Posterior vena cava (tissue), 2 donors: ENCODE results near the gene CCDC88B. TPM values are rescaled to one million over a fixed set of nuclear protein-coding genes. Genes with fewer than 3 reads are reported as not detected.

ENCODE experiments used
- DNase-seq: peaks from one replicate; pipeline ENCODE4 v3.0.0-alpha.2; 2020; ENCODE audit warnings: low spot score
- intact Hi-C, 2 donors: fragments of 100-400 bp; cut with DNase I; formaldehyde crosslinking; loops; one replicate each; pipeline versions ENCODE4 v1.14.1 to v1.14.2; 2022 to 2023
- microRNA-seq, 2 donors: library from miRNA; unstranded; fragments of <30 nt; microRNA quantifications; one replicate each; pipeline ENCODE4 v1.2.0, GENCODE V29; 2020 to 2021; ENCODE audit warnings: borderline microRNAs expressed in 2 of 2
- total RNA-seq, 2 donors: library from RNA; stranded (reverse); fragmentation: NEBNext Ultra II Directional; extraction: Animal tissue kit (Norgen Biotek cat#: 25700); gene quantifications; one replicate each; pipeline ENCODE4 v1.2.1, GENCODE V29; 2021
- donor health status: DM: yes; HTN: yes; CAD: no.
- donor health status: DM: yes; HTN: yes; CAD: no.

Gene CCDC88B
- total RNA-seq, 2 donors from 2014 or later = 7.0 to 9.5 TPM

GRCh38 chr11:64384981-64385944, 45.3 kb downstream of the CCDC88B start:
- no peak for DNase-seq
- intact Hi-C loops = no loop called here

- intact Hi-C loops = no loop called here
- no peak for DNase-seq
Measured at GRCh38 chr11:64385945-64386704, 46.1 kb downstream of the CCDC88B start.

- intact Hi-C loops = no loop called here
- DNase-seq = no peak
Measured at GRCh38 chr11:64387916-64388315, 47.9 kb downstream of the CCDC88B start.

GRCh38 chr11:64388894-64389293, 48.9 kb downstream of the CCDC88B start:
- no peak for DNase-seq
- intact Hi-C loops = no loop called here

- intact Hi-C loops = no loop called here
- no peak for DNase-seq
Measured at GRCh38 chr11:64389851-64390250, 49.8 kb downstream of the CCDC88B start.

- DNase-seq = no peak
- intact Hi-C loops = no loop called here
Measured at GRCh38 chr11:64390558-64390957, 50.6 kb downstream of the CCDC88B start.

GRCh38 chr11:64391839-64392238, 51.8 kb downstream of the CCDC88B start:
- no peak for DNase-seq
- intact Hi-C loops = no loop called here

GRCh38 chr11:64395545-64396078, 55.6 kb downstream of the CCDC88B start:
- intact Hi-C loops = loop anchor here in 1 of 2 donors (1.0 kb wide), 1 partner anchor 45 kb away; no protein-coding TSS in a partner anchor
- DNase-seq = no peak

GRCh38 chr11:64396079-64396591, 56.1 kb downstream of the CCDC88B start:
- intact Hi-C loops = no loop called here
- no peak for DNase-seq

GRCh38 chr11:64400102-64400501, 60.1 kb downstream of the CCDC88B start:
- intact Hi-C loops = no loop called here
- no peak for DNase-seq

- intact Hi-C loops = no loop called here
- no peak for DNase-seq
Measured at GRCh38 chr11:64400667-64401066, 60.7 kb downstream of the CCDC88B start.

GRCh38 chr11:64401775-64402174, 61.8 kb downstream of the CCDC88B start:
- no peak for DNase-seq
- intact Hi-C loops = no loop called here

- DNase-seq = no peak
- intact Hi-C loops = no loop called here
Measured at GRCh38 chr11:64403106-64403505, 63.1 kb downstream of the CCDC88B start.

GRCh38 chr11:64406221-64406946, 66.4 kb downstream of the CCDC88B start:
- DNase-seq = no peak
- intact Hi-C loops = no loop called here

Small RNA genes within 50 kb of the gene (microRNA-seq; reads per million reads assigned to microRNA genes)
- gene MIR1237 = 0.32 to 0.78 reads per million in 2 donors
- 0 to 1.0 reads per million in 2 donors for gene MIR7155

Other genes starting within 250 kb of the CCDC88B start
- 10 to 100 TPM; 15.9 to 16.8 TPM for gene MACROD1, start 174.1 kb upstream of the CCDC88B start, total RNA-seq
- gene STIP1, start 154.0 kb upstream of the CCDC88B start, total RNA-seq = 10 to 100 TPM; 74.3 to 87.3 TPM
- 10 to 100 TPM; 30.3 to 44.0 TPM for gene FERMT3, start 133.5 kb upstream of the CCDC88B start, total RNA-seq
- gene TRPT1, start 114.0 kb upstream of the CCDC88B start, total RNA-seq = 10 to 100 TPM; 19.9 to 21.9 TPM
- gene NUDT22, start 113.9 kb upstream of the CCDC88B start, total RNA-seq = 10 to 100 TPM; 35.8 to 41.1 TPM
- 10 to 100 TPM; 16.1 to 21.3 TPM for gene DNAJC4, start 109.7 kb upstream of the CCDC88B start, total RNA-seq
- gene VEGFB, start 105.6 kb upstream of the CCDC88B start, total RNA-seq = 100 to 1,000 TPM; 163 to 190 TPM
- 10 to 100 TPM; 50.6 to 56.7 TPM for gene FKBP2, start 99.1 kb upstream of the CCDC88B start, total RNA-seq
- gene PPP1R14B, start 93.3 kb upstream of the CCDC88B start, total RNA-seq = 100 to 1,000 TPM; 102 to 190 TPM
- gene PLCB3, start 88.7 kb upstream of the CCDC88B start, total RNA-seq = 10 to 100 TPM; 26.1 to 28.3 TPM
- gene BAD, start 55.5 kb upstream of the CCDC88B start, total RNA-seq = 10 to 100 TPM; 49.6 to 57.3 TPM
- gene GPR137, start 54.4 kb upstream of the CCDC88B start, total RNA-seq = 10 to 100 TPM; 23.2 to 27.5 TPM
- gene KCNK4, start 48.9 kb upstream of the CCDC88B start, total RNA-seq = not detected
- gene CATSPERZ, start 39.8 kb upstream of the CCDC88B start, total RNA-seq = 1 to 10 TPM in 1 of 2 donors, not detected in 1; 1.4 TPM
- gene ESRRA, start 34.7 kb upstream of the CCDC88B start, total RNA-seq = 10 to 100 TPM; 33.5 to 41.2 TPM
- gene TRMT112, start 22.6 kb upstream of the CCDC88B start, total RNA-seq = 100 to 1,000 TPM; 107 to 119 TPM
- gene PRDX5, start 22.1 kb upstream of the CCDC88B start, total RNA-seq = 10 to 100 TPM; 82.7 to 98.6 TPM
- 10 to 100 TPM; 29.2 to 33.5 TPM for gene RPS6KA4, start 19.0 kb downstream of the CCDC88B start, total RNA-seq
- gene SLC22A11, start 215.7 kb downstream of the CCDC88B start, total RNA-seq = under 1 TPM; 0.28 to 0.29 TPM